PC-3 (cell line): ENCODE results near the gene TNFSF18. TPM values are rescaled to one million over a fixed set of nuclear protein-coding genes. Genes with fewer than 3 reads are reported as not detected.
"Not testable (repeated sequence)": the region's sequence is repeated elsewhere in the genome, so short reads cannot be mapped to it uniquely, and the experiment has no call there.

Experiments used
- ATAC-seq: fragments of 200-7000 bp; cut with Tn5 transposase; 2 replicates; pipeline ENCODE4 v1.9.1; 2020; ENCODE audit warnings: mild to moderate bottlenecking, moderate library complexity
- BruUV-seq: library from RNA; stranded (reverse); fragments of 400-500 nt; replicated peaks from 2 replicates; lab custom pipeline; 2021; lab: Mats Ljungman, UMichigan
- CTCF ChIA-PET: fragments of 300-600 bp; sonication (Branson Sonifier 250); formaldehyde crosslinking; loops from one replicate; lab custom pipeline; 2022; ENCODE audit warnings: antibody characterized with exemption; lab: Charles Lee
- POLR2A ChIA-PET: fragments of 300-600 bp; sonication (Branson Sonifier 250); formaldehyde crosslinking; loops from one replicate; lab custom pipeline; 2022; ENCODE audit warnings: antibody characterized with exemption; ENCODE audit not compliant: unreplicated experiment; lab: Charles Lee
- DNase-seq: peaks from one replicate; pipeline ENCODE4 v3.0.0-alpha.2; 2015
- H2AFZ ChIP-seq: fragments of 300-600 bp; sonication (generic); 2 replicates; pipeline ENCODE4 v1.6.0; 2016; ENCODE audit warnings: antibody characterized with exemption, low read length
- H3F3A ChIP-seq: fragments of 300-600 bp; sonication (generic); one replicate; pipeline ENCODE4 v1.6.0; 2017; ENCODE audit warnings: antibody characterized with exemption, low read length, control low read depth, mild to moderate bottlenecking; ENCODE audit not compliant: unreplicated experiment
- H3K27ac ChIP-seq: fragments of 300-600 bp; sonication (generic); 2 replicates; pipeline ENCODE4 v1.5.1; 2016; ENCODE audit warnings: mild to moderate bottlenecking, low read length
- H3K27me3 ChIP-seq: fragments of 300-600 bp; sonication (generic); 2 replicates; pipeline ENCODE4 v1.6.1; 2016; ENCODE audit warnings: low read length, mixed read lengths
- H3K36me3 ChIP-seq: fragments of 300-600 bp; sonication (generic); 2 replicates; pipeline ENCODE4 v1.6.1; 2016; ENCODE audit warnings: low read depth, mixed run types, low read length, mixed read lengths
- H3K4me1 ChIP-seq: fragments of 300-600 bp; sonication (generic); 2 replicates; pipeline ENCODE4 v1.5.1; 2016; ENCODE audit warnings: low read length; ENCODE audit not compliant: insufficient read depth
- H3K4me2 ChIP-seq: fragments of 300-600 bp; sonication (generic); 2 replicates; pipeline ENCODE4 v1.6.0; 2016; ENCODE audit warnings: low read length
- H3K4me3 ChIP-seq: fragments of 300-600 bp; sonication (generic); 2 replicates; pipeline ENCODE4 v1.5.1; 2016; ENCODE audit warnings: mild to moderate bottlenecking, low read length, mixed read lengths
- H3K79me2 ChIP-seq: fragments of 300-600 bp; sonication (generic); 2 replicates; pipeline ENCODE4 v1.6.1; 2017; ENCODE audit warnings: low read length, mixed read lengths
- H3K9ac ChIP-seq: fragments of 300-600 bp; sonication (generic); 2 replicates; pipeline ENCODE4 v1.6.0; 2016; ENCODE audit warnings: mild to moderate bottlenecking, low read length
- H3K9me2 ChIP-seq: fragments of 300-600 bp; sonication (generic); replicated peaks from 2 replicates; pipeline ENCODE4 v1.6.1; 2016; ENCODE audit warnings: mixed run types, low read length, mixed read lengths
- H3K9me3 ChIP-seq: fragments of 300-600 bp; sonication (generic); 2 replicates; pipeline ENCODE4 v1.6.1; 2016; ENCODE audit warnings: low read length, mixed read lengths
- H4K20me1 ChIP-seq: fragments of 300-600 bp; sonication (generic); 2 replicates; pipeline ENCODE4 v1.6.1; 2016; ENCODE audit warnings: low read length, mixed read lengths
- EZH2 ChIP-seq: fragments of 300-600 bp; sonication (generic); IDR thresholded peaks from one replicate; pipeline ENCODE4 v1.6.1; 2017; ENCODE audit warnings: antibody characterized with exemption, mild to moderate bottlenecking, low read length; ENCODE audit not compliant: unreplicated experiment
- EZH2phosphoT487 ChIP-seq: fragments of 300-600 bp; sonication (generic); IDR thresholded peaks from 2 replicates; pipeline ENCODE4 v1.6.1; 2018; ENCODE audit warnings: mild to moderate bottlenecking, antibody characterized with exemption, low read length, borderline replicate concordance
- intact Hi-C: fragments of 100-400 bp; cut with micrococcal nuclease; formaldehyde crosslinking; loops from 2 replicates; pipeline ENCODE4 v1.9.0; 2023
- total RNA-seq: library from RNA; depleted of rRNA; stranded (reverse); fragments of >200 nt; gene quantifications from 2 replicates; pipeline ENCODE4 v1.2.3, GENCODE V29; 2014
- TF ChIP-seq, protein P1 (sequence below): fragments of 300-600 bp; sonication (generic); conservative IDR thresholded peaks from 2 replicates; pipeline ENCODE4 v1.5.1; 2017; ENCODE audit warnings: antibody characterized with exemption, low read depth, mild to moderate bottlenecking, low read length

TNFSF18 gene
- total RNA-seq, 1 experiment from 2014 or later, result 0.69 TPM

DNA sequence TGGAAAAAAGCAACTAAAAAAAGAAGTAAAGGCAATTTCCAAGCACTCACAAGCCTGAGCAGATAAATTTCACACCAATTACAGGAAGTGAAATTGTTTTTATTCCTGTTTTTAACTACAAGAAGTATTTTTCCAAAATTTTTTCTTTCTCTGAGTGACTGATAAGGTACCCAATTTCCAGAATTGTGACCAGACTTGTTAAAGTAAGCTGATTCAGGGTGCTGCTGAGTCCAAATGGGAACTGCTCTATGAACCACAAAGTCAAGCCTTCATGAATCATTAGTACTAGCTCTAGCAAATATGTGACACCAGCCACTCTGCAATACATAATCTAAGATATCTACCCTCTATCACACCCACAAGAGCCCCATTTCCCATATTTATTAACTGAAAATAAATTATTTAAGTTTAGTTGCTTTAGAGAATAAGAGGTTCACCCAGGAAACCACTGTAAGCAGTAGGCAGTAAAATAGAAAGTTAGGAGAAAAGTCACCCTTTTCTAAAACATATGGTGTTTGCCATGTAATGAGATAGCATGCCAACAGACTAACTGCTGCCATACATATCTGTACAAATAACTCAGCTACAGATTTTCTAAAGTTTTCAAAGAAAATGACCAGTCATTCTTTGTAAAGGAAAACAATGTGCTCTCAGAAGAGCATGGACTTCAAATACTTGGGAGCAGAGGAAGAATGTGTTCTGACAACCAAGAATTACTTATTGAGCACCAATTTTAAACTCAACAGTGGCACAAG is 43.1 kb upstream of the TNFSF18 start:
- Histone ChIP-seq H3F3A (no peaks in the 10 kb centered on the region), H3K27me3 (no peaks in the 10 kb centered on the region), H3K4me1 (peaks cover 23% of the 10 kb centered on the region), H3K27ac (no peak overlapping the region), H3K4me2 (no peak overlapping the region), H3K9me2 (no peaks in the 10 kb centered on the region; the same call in 1 of the 2 replicates), H3K9me3 (no peaks in the 10 kb centered on the region), H4K20me1 (no peaks in the 10 kb centered on the region), H3K9ac (no peak overlapping the region), H3K79me2 (no peaks in the 10 kb centered on the region), H3K36me3 (no peaks in the 10 kb centered on the region), H3K4me3 (no peak overlapping the region), H2AFZ (no peak overlapping the region)
- ATAC-seq, result no peak
- intact Hi-C loops, result no loop called here
- no peak for DNase-seq
- no TSS peak for BruUV-seq
- TF ChIP-seq EZH2phosphoT487 (no peak), EZH2 (no peak)
- TF ChIP-seq, protein P1, sequence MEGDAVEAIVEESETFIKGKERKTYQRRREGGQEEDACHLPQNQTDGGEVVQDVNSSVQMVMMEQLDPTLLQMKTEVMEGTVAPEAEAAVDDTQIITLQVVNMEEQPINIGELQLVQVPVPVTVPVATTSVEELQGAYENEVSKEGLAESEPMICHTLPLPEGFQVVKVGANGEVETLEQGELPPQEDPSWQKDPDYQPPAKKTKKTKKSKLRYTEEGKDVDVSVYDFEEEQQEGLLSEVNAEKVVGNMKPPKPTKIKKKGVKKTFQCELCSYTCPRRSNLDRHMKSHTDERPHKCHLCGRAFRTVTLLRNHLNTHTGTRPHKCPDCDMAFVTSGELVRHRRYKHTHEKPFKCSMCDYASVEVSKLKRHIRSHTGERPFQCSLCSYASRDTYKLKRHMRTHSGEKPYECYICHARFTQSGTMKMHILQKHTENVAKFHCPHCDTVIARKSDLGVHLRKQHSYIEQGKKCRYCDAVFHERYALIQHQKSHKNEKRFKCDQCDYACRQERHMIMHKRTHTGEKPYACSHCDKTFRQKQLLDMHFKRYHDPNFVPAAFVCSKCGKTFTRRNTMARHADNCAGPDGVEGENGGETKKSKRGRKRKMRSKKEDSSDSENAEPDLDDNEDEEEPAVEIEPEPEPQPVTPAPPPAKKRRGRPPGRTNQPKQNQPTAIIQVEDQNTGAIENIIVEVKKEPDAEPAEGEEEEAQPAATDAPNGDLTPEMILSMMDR, result no peak
- POLR2A ChIA-PET, result no interaction called here
- CTCF ChIA-PET, result no interaction called here

DNA sequence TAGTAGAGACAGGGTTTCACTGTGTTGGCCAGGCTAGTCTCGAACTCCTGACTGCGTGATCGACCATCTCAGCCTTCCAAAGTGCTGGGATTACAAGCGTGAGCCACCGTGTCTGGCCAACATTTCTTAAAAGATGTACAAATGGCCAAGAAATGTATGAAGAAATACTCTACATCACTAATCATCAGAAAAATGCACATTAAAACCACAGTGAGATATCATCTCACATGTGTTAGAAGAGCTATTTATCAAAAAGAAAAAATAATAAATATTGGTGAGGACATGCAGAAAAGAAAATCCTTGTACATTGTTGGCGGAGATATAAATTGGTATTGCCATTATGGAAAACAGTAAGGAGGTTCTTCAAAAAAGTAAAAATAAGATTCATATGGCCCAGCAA is 33.6 kb upstream of the TNFSF18 start:
- Histone ChIP-seq H3K9me2 (peaks cover 13% of the 10 kb centered on the region; the same call in 1 of the 2 replicates), H3K79me2 (no peaks in the 10 kb centered on the region), H2AFZ (no peak overlapping the region), H3K9me3 (no peaks in the 10 kb centered on the region), H3K27me3 (no peaks in the 10 kb centered on the region), H3K4me2 (no peak overlapping the region), H3K27ac (no peak overlapping the region), H3K36me3 (no peaks in the 10 kb centered on the region), H3K4me3 (no peak overlapping the region), H3K9ac (no peak overlapping the region), H3K4me1 (no peaks in the 10 kb centered on the region), H4K20me1 (no peaks in the 10 kb centered on the region), H3F3A (no peaks in the 10 kb centered on the region)
- DNase-seq, result no peak
- POLR2A ChIA-PET, result no interaction called here
- no TSS peak for BruUV-seq
- CTCF ChIA-PET, result no interaction called here
- intact Hi-C loops, result no loop called here
- ATAC-seq, result no peak
- TF ChIP-seq, protein P1, result no peak
- TF ChIP-seq EZH2phosphoT487, result no peak
- no peak for TF ChIP-seq EZH2

DNA sequence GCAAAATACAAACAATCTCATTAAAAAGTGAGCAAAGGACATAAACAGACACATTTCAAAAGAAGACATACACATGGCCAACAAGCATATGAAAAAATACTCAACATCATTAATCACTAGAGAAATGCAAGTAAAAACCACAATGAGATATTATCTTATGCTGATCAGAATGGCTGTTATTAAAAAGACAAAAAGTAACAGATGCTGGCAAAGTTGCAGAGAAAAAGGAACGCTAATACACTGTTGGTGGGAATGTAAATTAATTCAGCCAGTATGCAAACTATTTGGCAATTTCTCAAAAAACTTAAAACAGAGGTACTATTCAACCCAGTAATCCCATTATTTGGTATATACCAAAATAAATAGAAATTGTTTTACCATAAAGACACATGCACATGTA is 32.2 kb upstream of the TNFSF18 start:
- no peaks in the 10 kb centered on the region for H3K36me3 ChIP-seq
- H3K9me3 ChIP-seq, result no peaks in the 10 kb centered on the region
- H3K27me3 ChIP-seq, result no peaks in the 10 kb centered on the region
- TF ChIP-seq, protein P1, result no peak
- no peak for TF ChIP-seq EZH2
- TF ChIP-seq EZH2phosphoT487, result no peak
- POLR2A ChIA-PET, result no interaction called here
- H3K9me2 ChIP-seq, result peaks cover 16% of the 10 kb centered on the region; the same call in 1 of the 2 replicates
- H4K20me1 ChIP-seq, result no peaks in the 10 kb centered on the region
- DNase-seq (no peak), ATAC-seq (no peak)
- no peak overlapping the region for H3K4me2 ChIP-seq
- no peaks in the 10 kb centered on the region for H3F3A ChIP-seq
- intact Hi-C loops, result no loop called here
- CTCF ChIA-PET, result no interaction called here
- no peak overlapping the region for H3K9ac ChIP-seq
- H3K4me1 ChIP-seq, result no peaks in the 10 kb centered on the region
- BruUV-seq, result no TSS peak
- no peak overlapping the region for H2AFZ ChIP-seq
- no peaks in the 10 kb centered on the region for H3K79me2 ChIP-seq
- no peak overlapping the region for H3K27ac ChIP-seq
- H3K4me3 ChIP-seq, result no peak overlapping the region

DNA sequence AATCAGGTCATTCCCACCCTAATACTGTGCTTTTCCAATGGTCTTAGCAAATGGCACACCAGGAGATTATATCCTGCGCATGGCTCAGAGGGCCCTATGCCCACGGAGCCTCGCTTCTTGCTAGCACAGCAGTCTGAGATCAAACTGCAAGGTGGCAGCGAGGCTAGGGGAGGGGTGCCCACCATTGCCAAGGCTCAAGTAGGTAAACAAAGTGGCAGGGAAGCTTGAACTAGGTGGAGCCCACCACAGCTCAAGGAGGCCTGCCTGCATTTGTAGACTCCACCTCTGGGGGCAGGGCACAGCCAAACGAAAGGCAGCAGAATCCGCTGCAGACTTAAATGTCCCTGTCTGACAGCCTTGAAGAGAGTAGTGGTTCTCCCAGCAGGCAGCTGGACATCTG is 23.5 kb upstream of the TNFSF18 start:
- H3K9me3 ChIP-seq, BruUV-seq, POLR2A ChIA-PET, H4K20me1 ChIP-seq, H2AFZ ChIP-seq, H3K36me3 ChIP-seq, H3K79me2 ChIP-seq, intact Hi-C loops, H3K4me3 ChIP-seq, H3K4me2 ChIP-seq, H3K4me1 ChIP-seq, H3K27me3 ChIP-seq, H3K27ac ChIP-seq, H3K9me2 ChIP-seq, ATAC-seq, H3K9ac ChIP-seq, DNase-seq, H3F3A ChIP-seq, CTCF ChIA-PET: not testable (repeated sequence)
